Astrocyte (in vitro differentiated cells and primary cell): ENCODE results near the gene HMGXB3. TPM values are rescaled to one million over a fixed set of nuclear protein-coding genes. Genes with fewer than 3 reads are reported as not detected.

ENCODE experiments used
- DNase-seq: peaks from one replicate; pipeline ENCODE4 v3.0.0-alpha.2; 2010; ENCODE audit warnings: low read depth
- FAIRE-seq: peaks from 2 replicates; lab custom pipeline; 2011; peaks lifted over from hg19 to GRCh38; lab: Jason Lieb, UNC
- H2AFZ ChIP-seq: 2 replicates; pipeline ENCODE4 v1.6.0; 2012; ENCODE audit warnings: low read depth, low read length, inconsistent platforms
- H3K27ac ChIP-seq: 2 replicates; pipeline ENCODE4 v1.5.1; 2011; ENCODE audit warnings: low read depth, low read length, inconsistent platforms
- H3K27me3 ChIP-seq: 2 replicates; pipeline ENCODE4 v1.6.0; 2011; ENCODE audit warnings: low read length, inconsistent platforms; ENCODE audit not compliant: insufficient read depth
- H3K36me3 ChIP-seq: 2 replicates; pipeline ENCODE4 v1.5.1; 2011; ENCODE audit warnings: low read length, inconsistent platforms; ENCODE audit not compliant: insufficient read depth
- H3K4me1 ChIP-seq: 2 replicates; pipeline ENCODE4 v1.5.1; 2011; ENCODE audit warnings: low read length, inconsistent platforms; ENCODE audit not compliant: insufficient read depth
- H3K4me2 ChIP-seq: 2 replicates; pipeline ENCODE4 v1.6.0; 2012; ENCODE audit warnings: low read length, inconsistent platforms
- H3K4me3 ChIP-seq: 2 replicates; pipeline ENCODE4 v1.5.1; 2011; ENCODE audit warnings: low read depth, mild to moderate bottlenecking, low read length, inconsistent platforms; ENCODE audit not compliant: insufficient read depth
- H3K79me2 ChIP-seq: 2 replicates; pipeline ENCODE4 v1.6.0; 2012; ENCODE audit warnings: mild to moderate bottlenecking, low read length, inconsistent platforms; ENCODE audit not compliant: insufficient read depth
- H3K9ac ChIP-seq: 2 replicates; pipeline ENCODE4 v1.6.0; 2012; ENCODE audit warnings: mild to moderate bottlenecking, low read length, inconsistent platforms
- H3K9me3 ChIP-seq: 2 replicates; pipeline ENCODE4 v1.5.1; 2012; ENCODE audit warnings: low read depth, mild to moderate bottlenecking, low read length, inconsistent platforms; ENCODE audit not compliant: insufficient read depth
- H4K20me1 ChIP-seq: 2 replicates; pipeline ENCODE4 v1.6.0; 2012; ENCODE audit warnings: low read length, inconsistent platforms; ENCODE audit not compliant: insufficient read depth
- H3K27ac Mint-ChIP-seq: one replicate; pipeline ENCODE4 v1.8.0; 2021; ENCODE audit warnings: mild to moderate bottlenecking, mixed read lengths; ENCODE audit not compliant: unreplicated experiment
- H3K27me3 Mint-ChIP-seq: one replicate; pipeline ENCODE4 v1.8.0; 2021; ENCODE audit warnings: low read depth, mixed read lengths; ENCODE audit not compliant: unreplicated experiment
- H3K36me3 Mint-ChIP-seq: one replicate; pipeline ENCODE4 v1.8.0; 2021; ENCODE audit warnings: low read depth, mixed read lengths; ENCODE audit not compliant: unreplicated experiment
- H3K4me1 Mint-ChIP-seq: one replicate; pipeline ENCODE4 v1.8.0; 2021; ENCODE audit warnings: low read depth, mixed read lengths; ENCODE audit not compliant: unreplicated experiment
- H3K4me3 Mint-ChIP-seq: one replicate; pipeline ENCODE4 v1.8.0; 2021; ENCODE audit warnings: mild to moderate bottlenecking, moderate library complexity, mixed read lengths; ENCODE audit not compliant: unreplicated experiment
- H3K9me3 Mint-ChIP-seq: one replicate; pipeline ENCODE4 v1.8.0; 2021; ENCODE audit warnings: mild to moderate bottlenecking, mixed read lengths; ENCODE audit not compliant: unreplicated experiment
- CTCF ChIP-seq: IDR thresholded peaks from 2 replicates; pipeline ENCODE4 v1.5.1; 2011; ENCODE audit warnings: low read depth, mild to moderate bottlenecking, inconsistent platforms, low read length, moderate library complexity; ENCODE audit not compliant: insufficient read depth
- EZH2 ChIP-seq: IDR thresholded peaks from 2 replicates; pipeline ENCODE4 v1.6.1; 2012; ENCODE audit warnings: mild to moderate bottlenecking, low read length, inconsistent platforms; ENCODE audit not compliant: insufficient read depth
- total RNA-seq: library from RNA; stranded (reverse); gene quantifications from 2 replicates; pipeline ENCODE4 v1.2.1, GENCODE V29; 2021

HMGXB3 gene
- total RNA-seq, 1 donor from 2014 or later = 58.1 TPM

GRCh38 chr5:150009671-150010387 is 9.3 kb downstream of the HMGXB3 start:
- FAIRE-seq = no peak
- H2AFZ ChIP-seq = no peak overlapping the region
- peaks cover 13% of the 10 kb centered on the region for H3K4me1 Mint-ChIP-seq
- no peak overlapping the region for H3K27ac Mint-ChIP-seq
- H3K27ac ChIP-seq = no peak overlapping the region
- peak; percentile 41 for DNase-seq
- H3K27me3 ChIP-seq = no peaks in the 10 kb centered on the region
- H3K27me3 Mint-ChIP-seq = no peaks in the 10 kb centered on the region
- no peak overlapping the region for H3K4me3 Mint-ChIP-seq
- H3K36me3 ChIP-seq = peaks cover 65% of the 10 kb centered on the region
- TF ChIP-seq CTCF (no peak), EZH2 (no peak)
- peaks cover 78% of the 10 kb centered on the region for H3K79me2 ChIP-seq
- H3K9ac ChIP-seq = no peak overlapping the region
- H3K9me3 Mint-ChIP-seq = peaks cover 2% of the 10 kb centered on the region
- no peaks in the 10 kb centered on the region for H3K4me1 ChIP-seq
- peaks cover 50% of the 10 kb centered on the region for H4K20me1 ChIP-seq
- no peaks in the 10 kb centered on the region for H3K9me3 ChIP-seq
- H3K36me3 Mint-ChIP-seq = peaks cover 31% of the 10 kb centered on the region
- no peak overlapping the region for H3K4me3 ChIP-seq
- H3K4me2 ChIP-seq = no peak overlapping the region

- DNase-seq (no peak), FAIRE-seq (no peak)
- Mint-ChIP-seq H3K36me3 (peaks cover 43% of the 10 kb centered on the region), H3K27me3 (no peaks in the 10 kb centered on the region), H3K9me3 (peaks cover 9% of the 10 kb centered on the region), H3K4me1 (peaks cover 12% of the 10 kb centered on the region), H3K27ac (no peak overlapping the region), H3K4me3 (no peak overlapping the region)
- Histone ChIP-seq H3K79me2 (peaks cover 61% of the 10 kb centered on the region), H4K20me1 (peaks cover 32% of the 10 kb centered on the region), H3K4me3 (no peak overlapping the region), H3K4me2 (no peak overlapping the region), H3K9ac (no peak overlapping the region), H3K36me3 (peaks cover 59% of the 10 kb centered on the region), H3K27me3 (no peaks in the 10 kb centered on the region), H2AFZ (no peak overlapping the region), H3K27ac (no peak overlapping the region), H3K9me3 (peaks cover 5% of the 10 kb centered on the region), H3K4me1 (peaks cover 10% of the 10 kb centered on the region)
- TF ChIP-seq CTCF = no peak
- TF ChIP-seq EZH2 = no peak
Measured at GRCh38 chr5:150013931-150014330, 13.4 kb downstream of the HMGXB3 start.

GRCh38 chr5:150014456-150014855 is 13.9 kb downstream of the HMGXB3 start:
- Histone ChIP-seq H3K79me2 (peaks cover 56% of the 10 kb centered on the region), H4K20me1 (peaks cover 28% of the 10 kb centered on the region), H3K9ac (no peak overlapping the region), H3K27me3 (no peaks in the 10 kb centered on the region), H3K9me3 (peaks cover 5% of the 10 kb centered on the region), H3K27ac (no peak overlapping the region), H3K36me3 (peaks cover 64% of the 10 kb centered on the region), H2AFZ (no peak overlapping the region), H3K4me3 (no peak overlapping the region), H3K4me1 (peaks cover 10% of the 10 kb centered on the region), H3K4me2 (no peak overlapping the region)
- H3K27me3 Mint-ChIP-seq = no peaks in the 10 kb centered on the region
- peaks cover 10% of the 10 kb centered on the region for H3K4me1 Mint-ChIP-seq
- peaks cover 45% of the 10 kb centered on the region for H3K36me3 Mint-ChIP-seq
- no peak overlapping the region for H3K27ac Mint-ChIP-seq
- TF ChIP-seq EZH2 = no peak
- TF ChIP-seq CTCF = no peak
- FAIRE-seq (no peak), DNase-seq (no peak)
- peaks cover 9% of the 10 kb centered on the region for H3K9me3 Mint-ChIP-seq
- no peak overlapping the region for H3K4me3 Mint-ChIP-seq
